MM.1S (cell line): ENCODE data around the gene STK32C.

ENCODE experiments used
- EZH2 ChIP-seq: fragments of 300-600 bp; sonication (generic); optimal IDR thresholded peaks from 2 replicates; pipeline ENCODE3; 2017; ENCODE audit warnings: low read depth, mild to moderate bottlenecking, antibody characterized with exemption, low read length, mixed read lengths
- TF ChIP-seq, protein P1 (sequence below): fragments of 300-600 bp; sonication (generic); IDR thresholded peaks from 2 replicates; pipeline ENCODE4 v1.5.1; 2016; ENCODE audit warnings: antibody characterized with exemption, low read length, mixed read lengths

DNA sequence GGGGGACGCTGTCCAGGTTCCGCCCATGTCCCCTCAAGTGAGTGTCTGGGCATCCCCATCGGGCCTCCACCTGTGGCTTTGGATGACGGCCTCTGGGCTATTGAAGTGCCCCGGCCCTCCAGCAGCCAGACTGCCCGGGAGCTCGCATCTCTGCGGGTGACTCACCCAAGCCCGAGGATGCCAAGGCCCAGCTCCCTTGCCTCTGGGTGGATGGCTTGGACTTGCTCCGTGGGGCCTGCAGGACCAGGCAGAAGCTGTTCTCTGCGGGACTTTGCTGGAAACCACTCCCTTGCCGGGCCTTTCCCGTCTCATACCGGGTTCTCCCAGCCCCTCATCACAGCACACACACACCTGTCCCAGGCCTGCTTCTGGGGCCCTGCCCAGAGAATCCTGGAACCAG lies 98.6 kb downstream of the STK32C start:
- TF ChIP-seq, protein P1, sequence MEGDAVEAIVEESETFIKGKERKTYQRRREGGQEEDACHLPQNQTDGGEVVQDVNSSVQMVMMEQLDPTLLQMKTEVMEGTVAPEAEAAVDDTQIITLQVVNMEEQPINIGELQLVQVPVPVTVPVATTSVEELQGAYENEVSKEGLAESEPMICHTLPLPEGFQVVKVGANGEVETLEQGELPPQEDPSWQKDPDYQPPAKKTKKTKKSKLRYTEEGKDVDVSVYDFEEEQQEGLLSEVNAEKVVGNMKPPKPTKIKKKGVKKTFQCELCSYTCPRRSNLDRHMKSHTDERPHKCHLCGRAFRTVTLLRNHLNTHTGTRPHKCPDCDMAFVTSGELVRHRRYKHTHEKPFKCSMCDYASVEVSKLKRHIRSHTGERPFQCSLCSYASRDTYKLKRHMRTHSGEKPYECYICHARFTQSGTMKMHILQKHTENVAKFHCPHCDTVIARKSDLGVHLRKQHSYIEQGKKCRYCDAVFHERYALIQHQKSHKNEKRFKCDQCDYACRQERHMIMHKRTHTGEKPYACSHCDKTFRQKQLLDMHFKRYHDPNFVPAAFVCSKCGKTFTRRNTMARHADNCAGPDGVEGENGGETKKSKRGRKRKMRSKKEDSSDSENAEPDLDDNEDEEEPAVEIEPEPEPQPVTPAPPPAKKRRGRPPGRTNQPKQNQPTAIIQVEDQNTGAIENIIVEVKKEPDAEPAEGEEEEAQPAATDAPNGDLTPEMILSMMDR = no peak
- no peak for TF ChIP-seq EZH2
